Upper lobe of right lung (tissue), 1 donor: ENCODE measurements around the gene AGBL3. TPM values are rescaled to one million over a fixed set of nuclear protein-coding genes. Genes with fewer than 3 reads are reported as not detected.
A peak's percentile ranks its signal among the peaks of the same experiment; 100 is the strongest.
"Not testable (repeated sequence)": the region's sequence is repeated elsewhere in the genome, so short reads cannot be mapped to it uniquely, and the experiment has no call there.

Source experiments
- ATAC-seq: fragments of 200-7000 bp; cut with Tn5 transposase; one replicate; pipeline ENCODE4 v1.9.1; 2020; ENCODE audit warnings: mild to moderate bottlenecking, moderate library complexity
- DNase-seq: peaks from one replicate; pipeline ENCODE4 v3.0.0-alpha.2; 2020
- H3K27ac ChIP-seq: fragments of 200-600 bp; one replicate; pipeline ENCODE4 v1.8.0; 2022
- H3K27me3 ChIP-seq: fragments of 200-600 bp; one replicate; pipeline ENCODE4 v1.8.0; 2022; ENCODE audit warnings: mild to moderate bottlenecking
- H3K36me3 ChIP-seq: fragments of 200-600 bp; one replicate; pipeline ENCODE4 v1.8.0; 2022
- H3K4me1 ChIP-seq: fragments of 200-600 bp; one replicate; pipeline ENCODE4 v1.8.0; 2022
- H3K4me3 ChIP-seq: fragments of 200-600 bp; one replicate; pipeline ENCODE4 v1.8.0; 2022; ENCODE audit warnings: mild to moderate bottlenecking
- H3K9me3 ChIP-seq: fragments of 200-600 bp; one replicate; pipeline ENCODE4 v1.8.0; 2022
- CTCF ChIP-seq: fragments of 200-600 bp; IDR thresholded peaks from one replicate; pipeline ENCODE4 v1.8.0; 2022; ENCODE audit warnings: antibody characterized with exemption
- intact Hi-C: fragments of 100-400 bp; cut with DNase I; formaldehyde crosslinking; loops from one replicate; pipeline ENCODE4 v1.11.0; 2022
- total RNA-seq: library from RNA; stranded (reverse); fragmentation: NEBNext Ultra II Directional; extraction: Animal tissue kit (Norgen Biotek cat#: 25700); gene quantifications from one replicate; pipeline ENCODE4 v1.2.1, GENCODE V29; 2021
- donor health status: DM: no; HTN: yes; CAD: no; lungs with severe emphysema.

Gene AGBL3
- total RNA-seq, 1 donor from 2014 or later = 3.9 TPM

DNA sequence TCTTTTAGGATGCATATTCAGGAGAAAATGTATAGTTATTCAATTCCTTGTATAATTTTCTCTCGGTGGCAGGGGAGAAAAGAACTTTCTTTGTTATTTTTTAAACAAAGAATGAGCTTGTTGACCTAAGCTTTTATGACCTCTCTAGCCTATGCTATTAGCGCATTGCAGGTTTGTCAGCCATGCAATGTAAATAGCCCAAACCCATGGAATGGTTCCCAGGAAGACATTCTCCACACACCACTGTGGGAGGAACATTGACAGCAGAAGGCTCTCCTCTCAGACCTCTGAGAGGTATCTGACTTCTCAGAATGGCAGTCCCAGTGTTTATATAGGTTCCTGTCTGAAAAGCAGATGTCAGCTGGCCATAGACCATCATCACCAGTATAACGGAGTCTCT lies 19.6 kb upstream of the AGBL3 start:
- Histone ChIP-seq H3K4me3 (no peak overlapping the region), H3K4me1 (no peaks in the 10 kb centered on the region), H3K27me3 (no peaks in the 10 kb centered on the region), H3K36me3 (peaks cover 23% of the 10 kb centered on the region), H3K27ac (no peak overlapping the region), H3K9me3 (no peaks in the 10 kb centered on the region)
- ATAC-seq (no peak), DNase-seq (no peak)
- TF ChIP-seq CTCF = no peak
- intact Hi-C loops = no loop called here

DNA sequence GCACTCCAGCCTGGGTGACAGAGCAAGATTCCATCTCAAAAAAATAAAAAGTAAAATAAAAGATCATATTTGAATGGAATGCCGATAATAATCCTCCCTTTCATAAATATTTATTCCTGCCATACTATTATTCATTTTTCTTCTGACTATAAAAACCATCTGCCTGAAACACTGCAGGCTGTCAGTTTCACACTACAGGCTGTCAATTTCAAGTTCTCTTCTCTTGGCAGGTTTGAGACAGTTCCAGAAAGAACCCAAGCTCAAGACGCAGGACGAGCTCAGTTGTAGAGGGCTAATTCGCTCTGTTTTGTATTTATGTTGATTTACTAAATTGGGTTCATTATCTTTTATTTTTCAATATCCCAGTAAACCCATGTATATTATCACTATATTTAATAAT lies 18.2 kb upstream of the AGBL3 start:
- H3K9me3 ChIP-seq = no peaks in the 10 kb centered on the region
- intact Hi-C loops = no loop called here
- ATAC-seq = no peak
- H3K27me3 ChIP-seq = no peaks in the 10 kb centered on the region
- H3K4me1 ChIP-seq = no peaks in the 10 kb centered on the region
- H3K4me3 ChIP-seq = no peak overlapping the region
- DNase-seq = no peak
- H3K27ac ChIP-seq = no peak overlapping the region
- peaks cover 19% of the 10 kb centered on the region for H3K36me3 ChIP-seq
- no peak for TF ChIP-seq CTCF

DNA sequence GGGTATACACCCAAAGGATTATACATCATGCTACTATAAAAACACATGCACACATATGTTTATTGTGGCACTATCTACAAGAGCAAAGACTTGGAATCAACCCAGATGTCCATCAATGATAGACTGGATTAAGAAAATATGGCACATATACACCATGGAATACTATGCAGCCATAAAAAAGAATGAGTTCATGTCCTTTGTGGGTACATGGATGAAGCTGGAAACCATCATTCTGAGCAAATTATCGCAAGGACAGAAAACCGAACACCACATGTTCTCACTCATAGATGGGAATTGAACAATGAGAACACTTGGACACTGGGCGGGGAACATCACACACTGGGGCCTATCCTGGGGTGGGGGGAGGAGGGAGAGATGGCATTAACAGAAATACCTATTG lies 4.7 kb upstream of the AGBL3 start:
- intact Hi-C loops = loop anchor here (10.0 kb wide), 1 partner anchor 183 kb away; no protein-coding TSS in a partner anchor
- not testable (repeated sequence) for H3K4me3 ChIP-seq, DNase-seq, H3K36me3 ChIP-seq, ATAC-seq, H3K27me3 ChIP-seq, H3K27ac ChIP-seq, H3K4me1 ChIP-seq, H3K9me3 ChIP-seq

- Histone ChIP-seq H3K9me3 (no peaks in the 10 kb centered on the region), H3K27ac (peak overlapping the region; percentile 91), H3K36me3 (no peaks in the 10 kb centered on the region), H3K27me3 (no peaks in the 10 kb centered on the region), H3K4me3 (peak overlapping the region; percentile 92), H3K4me1 (peaks cover 4% of the 10 kb centered on the region)
- DNase-seq (no peak), ATAC-seq (no peak)
- no peak for TF ChIP-seq CTCF
- intact Hi-C loops = loop anchor here (10.0 kb wide), 1 partner anchor 179 kb away; no protein-coding TSS in a partner anchor
Observed at GRCh38 chr7:134985894-134986362, 380 bp upstream of the AGBL3 start.

- TF ChIP-seq CTCF = no peak
- peak overlapping the region; percentile 92 for H3K4me3 ChIP-seq
- no peaks in the 10 kb centered on the region for H3K9me3 ChIP-seq
- ATAC-seq (no peak), DNase-seq (no peak)
- intact Hi-C loops = loop anchor here (10.0 kb wide), 1 partner anchor 177 kb away; no protein-coding TSS in a partner anchor
- H3K36me3 ChIP-seq = no peaks in the 10 kb centered on the region
- H3K4me1 ChIP-seq = peaks cover 17% of the 10 kb centered on the region
- no peak overlapping the region for H3K27ac ChIP-seq
- H3K27me3 ChIP-seq = no peaks in the 10 kb centered on the region
Observed at GRCh38 chr7:134988161-134988560, 1.9 kb downstream of the AGBL3 start.

GRCh38 chr7:134991469-134992339 lies 5.4 kb downstream of the AGBL3 start:
- Histone ChIP-seq H3K27ac (peak overlapping the region; percentile 8), H3K27me3 (no peaks in the 10 kb centered on the region), H3K36me3 (peaks cover 8% of the 10 kb centered on the region), H3K9me3 (no peaks in the 10 kb centered on the region), H3K4me3 (no peak overlapping the region), H3K4me1 (peaks cover 17% of the 10 kb centered on the region)
- ATAC-seq = peak; percentile 42
- no peak for DNase-seq
- no peak for TF ChIP-seq CTCF
- intact Hi-C loops = no loop called here
